Endothelial cell of umbilical vein (primary cell): Measurements from ENCODE around the gene ZNF680. TPM values are rescaled to one million over a fixed set of nuclear protein-coding genes. Genes with fewer than 3 reads are reported as not detected.

Experiments
- BruUV-seq: library from RNA; stranded (reverse); fragments of 400-500 nt; replicated peaks from 2 replicates; lab custom pipeline; 2021; lab: Mats Ljungman, UMichigan
- CTCF ChIA-PET: fragments of 300-600, 350-600 bp; sonication (Branson Sonifier 250); formaldehyde crosslinking; loops from one replicate; lab custom pipeline; 2021; ENCODE audit warnings: antibody characterized with exemption, inconsistent platforms; lab: Charles Lee
- POLR2A ChIA-PET: fragments of 300-600, 350-600 bp; sonication (Branson Sonifier 250); formaldehyde crosslinking; loops from one replicate; lab custom pipeline; 2021; ENCODE audit warnings: antibody characterized with exemption, inconsistent platforms; lab: Charles Lee
- DNase-seq: peaks from one replicate; pipeline ENCODE4 v3.0.0-alpha.2; 2011; ENCODE audit warnings: low read depth, low spot score
- FAIRE-seq: peaks from 2 replicates; lab custom pipeline; 2011; peaks lifted over from hg19 to GRCh38; lab: Jason Lieb, UNC
- H2AFZ ChIP-seq: 2 replicates; pipeline ENCODE4 v1.6.0; 2012; ENCODE audit warnings: low read depth, low read length, control low read depth, inconsistent platforms
- H3K27ac ChIP-seq: 2 replicates; pipeline ENCODE4 v1.5.1; 2011; ENCODE audit warnings: low read depth, mild to moderate bottlenecking, control low read depth, low read length, moderate library complexity; ENCODE audit not compliant: insufficient read depth
- H3K27me3 ChIP-seq, 2 experiments: 2 replicates each; pipeline versions ENCODE4 v1.6.0 to v1.6.1; 2011; ENCODE audit warnings: low read length in 2 of 2, mixed read lengths in 1 of 2; ENCODE audit not compliant: control insufficient read depth in 2 of 2, insufficient read depth in 2 of 2
- H3K36me3 ChIP-seq, 2 experiments: 2 replicates in 1 of 2; 3 replicates in 1 of 2; pipeline ENCODE4 v1.5.1; 2011; ENCODE audit warnings: low read length in 2 of 2, mild to moderate bottlenecking in 1 of 2, moderate library complexity in 1 of 2; ENCODE audit not compliant: control insufficient read depth in 2 of 2, insufficient read depth in 2 of 2; ENCODE audit errors: extremely low read depth in 1 of 2
- H3K4me1 ChIP-seq: 3 replicates; pipeline ENCODE4 v1.5.1; 2011; ENCODE audit warnings: mild to moderate bottlenecking, low read length; ENCODE audit not compliant: control insufficient read depth, insufficient read depth; ENCODE audit errors: extremely low read depth
- H3K4me2 ChIP-seq: 2 replicates; pipeline ENCODE4 v1.6.1; 2011; ENCODE audit warnings: low read length, control low read depth, mixed read lengths; ENCODE audit not compliant: insufficient read depth
- H3K4me3 ChIP-seq, 3 experiments: fragments of 200-600 bp in 1 of 3; sonication (generic), shearing (Covaris generic) in 1 of 3; replicated peaks in 1 of 3; 2 replicates each; pipeline ENCODE4 v1.5.1; 2011 to 2016; ENCODE audit warnings: control low read depth in 3 of 3, low read length in 3 of 3, mild to moderate bottlenecking in 2 of 3, inconsistent platforms in 1 of 3, low read depth in 1 of 3, moderate library complexity in 1 of 3; ENCODE audit not compliant: insufficient read depth in 1 of 3
- H3K79me2 ChIP-seq: 2 replicates; pipeline ENCODE4 v1.6.0; 2012; ENCODE audit warnings: low read length, inconsistent platforms; ENCODE audit not compliant: control insufficient read depth, insufficient read depth
- H3K9ac ChIP-seq: replicated peaks from 2 replicates; pipeline ENCODE3; 2011; ENCODE audit warnings: low read length, control low read depth; ENCODE audit not compliant: insufficient read depth; ENCODE audit errors: extremely low read depth
- H3K9me1 ChIP-seq: replicated peaks from 3 replicates; pipeline ENCODE4 v1.6.0; 2011; ENCODE audit warnings: mild to moderate bottlenecking, low read length; ENCODE audit not compliant: control insufficient read depth, insufficient read depth; ENCODE audit errors: extremely low read depth
- H3K9me3 ChIP-seq: replicated peaks from 2 replicates; pipeline ENCODE4 v1.5.1; 2012; ENCODE audit warnings: low read length, inconsistent platforms; ENCODE audit not compliant: control insufficient read depth, insufficient read depth
- H4K20me1 ChIP-seq: replicated peaks from 2 replicates; pipeline ENCODE3; 2011; ENCODE audit warnings: mild to moderate bottlenecking, low read length; ENCODE audit not compliant: control insufficient read depth, insufficient read depth; ENCODE audit errors: extremely low read depth
- CTCF ChIP-seq, 2 donors: IDR thresholded peaks; 1 replicate in 1 of 2; 2 replicates in 1 of 2; pipeline ENCODE4 v1.5.1; 2011; ENCODE audit warnings: low read length in 2 of 2, mild to moderate bottlenecking in 2 of 2, moderate library complexity in 2 of 2, control low read depth in 1 of 2, inconsistent platforms in 1 of 2, low read depth in 1 of 2; ENCODE audit not compliant: insufficient read depth in 1 of 2; ENCODE audit errors: extremely low read depth in 1 of 2
- EZH2 ChIP-seq: IDR thresholded peaks from 2 replicates; pipeline ENCODE4 v1.6.1; 2012; ENCODE audit warnings: borderline replicate concordance, low read depth, mild to moderate bottlenecking, moderate library complexity, low read length, inconsistent platforms; ENCODE audit not compliant: severe bottlenecking
- FOS ChIP-seq: IDR thresholded peaks from 2 replicates; pipeline ENCODE4 v1.6.1; 2011; ENCODE audit warnings: mild to moderate bottlenecking, low read length, moderate library complexity, borderline replicate concordance; ENCODE audit not compliant: insufficient read depth
- GATA2 ChIP-seq: IDR thresholded peaks from 2 replicates; pipeline ENCODE4 v1.7.0; 2011; ENCODE audit warnings: low read depth, mild to moderate bottlenecking, moderate library complexity, mixed read lengths, low read length; ENCODE audit not compliant: insufficient read length, insufficient read depth
- JUN ChIP-seq: IDR thresholded peaks from 2 replicates; pipeline ENCODE4 v1.6.1; 2011; ENCODE audit warnings: borderline replicate concordance, low read depth; ENCODE audit not compliant: insufficient read length, insufficient read depth
- MAX ChIP-seq: IDR thresholded peaks from 2 replicates; pipeline ENCODE4 v1.6.1; 2011; ENCODE audit not compliant: insufficient read depth, insufficient read length
- MYC ChIP-seq: IDR thresholded peaks from one replicate; pipeline ENCODE4 v1.6.1; 2011; ENCODE audit warnings: mild to moderate bottlenecking, low read depth, low read length
- POLR2A ChIP-seq: IDR thresholded peaks from 2 replicates; pipeline ENCODE4 v1.6.1; 2012; ENCODE audit warnings: low read depth, mild to moderate bottlenecking, control low read depth, low read length
- POLR2AphosphoS5 ChIP-seq: IDR thresholded peaks from 2 replicates; pipeline ENCODE4 v1.6.1; 2012; ENCODE audit warnings: low read depth, mild to moderate bottlenecking, control low read depth, low read length, moderate library complexity; ENCODE audit not compliant: insufficient read depth
- dilution Hi-C: fragments of 300-500 bp; cut with MboI; formaldehyde crosslinking; loops from one replicate; pipeline ENCODE4 v1.15.0; 2019; ENCODE audit warnings: low sequenced_read_pairs; ENCODE audit not compliant: extremely low pct_ligation_motif_present
- intact Hi-C: fragments of 100-400 bp; cut with micrococcal nuclease; formaldehyde crosslinking; loops from one replicate; pipeline ENCODE4 v1.10.0; 2022
- polyA plus RNA-seq, 4 experiments: library from polyadenylated mRNA; depleted of rRNA in 3 of 4; stranded (reverse) in 3 of 4; unstranded in 1 of 4; fragments of >200 nt; gene quantifications; 2 replicates each; pipeline versions ENCODE4 v1.2.1 to v1.2.3, GENCODE V29; 2011 to 2012; ENCODE audit warnings: missing spikeins in 1 of 4
- total RNA-seq: library from RNA; stranded (reverse); gene quantifications from 2 replicates; pipeline ENCODE4 v1.2.3, GENCODE V29; 2021

The ZNF680 gene
- total and polyA plus RNA-seq, 2 donors (not counting 3 experiments of a cell fraction or from before 2014, with no cell fraction given): 1.0 to 10.8 TPM

DNA sequence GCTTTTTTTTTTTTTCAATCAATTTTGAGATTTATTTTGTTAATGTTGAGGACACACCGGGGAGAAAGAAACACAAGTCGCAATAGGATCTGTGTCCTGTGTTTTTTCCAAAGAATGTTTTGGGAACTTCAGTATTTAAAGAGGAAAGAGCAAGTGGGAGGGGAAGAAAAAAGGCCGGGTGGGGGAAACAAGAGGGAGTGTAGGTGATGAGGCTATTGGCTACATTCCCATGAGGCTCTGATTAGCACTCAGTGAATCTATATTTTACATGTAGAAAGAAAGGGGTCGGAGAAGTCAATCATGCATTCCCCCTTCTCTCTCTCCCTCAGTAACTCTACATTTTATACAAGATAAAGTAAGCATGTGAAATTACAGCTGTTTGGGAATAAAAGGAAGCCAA, 4.1 kb downstream of the ZNF680 start:
- H3K27me3 ChIP-seq: no peaks in the 10 kb centered on the region
- no peak overlapping the region for H3K9ac ChIP-seq
- intact Hi-C loops: no loop called here
- POLR2A ChIA-PET: interaction anchor here (0.7 kb wide), 1 partner anchor 97 kb away, joined by 3 read pairs; no protein-coding TSS in a partner anchor
- H3K79me2 ChIP-seq: peaks cover 47% of the 10 kb centered on the region
- dilution Hi-C loops: no loop called here
- H3K36me3 ChIP-seq: no peaks in the 10 kb centered on the region
- FAIRE-seq (no peak), DNase-seq (no peak)
- peaks cover 2% of the 10 kb centered on the region for H3K9me3 ChIP-seq
- no peak overlapping the region for H2AFZ ChIP-seq
- H3K4me2 ChIP-seq: peak overlapping the region; percentile 29
- peak overlapping the region; percentile 39 for H3K27ac ChIP-seq
- no peak for TF ChIP-seq POLR2AphosphoS5
- no peak for TF ChIP-seq GATA2
- no peak for TF ChIP-seq MYC
- no peak for TF ChIP-seq FOS
- no peak for TF ChIP-seq POLR2A
- no peak for TF ChIP-seq MAX
- TF ChIP-seq JUN: no peak
- no peak for TF ChIP-seq CTCF (IDR thresholded peaks at IDR 0.05; ENCODE audit: extremely low read depth in 1 of 2, insufficient read depth in 1 of 2, low read depth in 1 of 2, low read length in 2 of 2)
- TF ChIP-seq EZH2: no peak
- H3K4me3 ChIP-seq: no peak overlapping the region
- BruUV-seq: no TSS peak
- no peaks in the 10 kb centered on the region for H3K4me1 ChIP-seq
- CTCF ChIA-PET: no interaction called here
- H3K9me1 ChIP-seq: no peaks in the 10 kb centered on the region
- no peaks in the 10 kb centered on the region for H4K20me1 ChIP-seq
